Measurements from ENCODE around the gene AGAP1.

Gene AGAP1

DNA sequence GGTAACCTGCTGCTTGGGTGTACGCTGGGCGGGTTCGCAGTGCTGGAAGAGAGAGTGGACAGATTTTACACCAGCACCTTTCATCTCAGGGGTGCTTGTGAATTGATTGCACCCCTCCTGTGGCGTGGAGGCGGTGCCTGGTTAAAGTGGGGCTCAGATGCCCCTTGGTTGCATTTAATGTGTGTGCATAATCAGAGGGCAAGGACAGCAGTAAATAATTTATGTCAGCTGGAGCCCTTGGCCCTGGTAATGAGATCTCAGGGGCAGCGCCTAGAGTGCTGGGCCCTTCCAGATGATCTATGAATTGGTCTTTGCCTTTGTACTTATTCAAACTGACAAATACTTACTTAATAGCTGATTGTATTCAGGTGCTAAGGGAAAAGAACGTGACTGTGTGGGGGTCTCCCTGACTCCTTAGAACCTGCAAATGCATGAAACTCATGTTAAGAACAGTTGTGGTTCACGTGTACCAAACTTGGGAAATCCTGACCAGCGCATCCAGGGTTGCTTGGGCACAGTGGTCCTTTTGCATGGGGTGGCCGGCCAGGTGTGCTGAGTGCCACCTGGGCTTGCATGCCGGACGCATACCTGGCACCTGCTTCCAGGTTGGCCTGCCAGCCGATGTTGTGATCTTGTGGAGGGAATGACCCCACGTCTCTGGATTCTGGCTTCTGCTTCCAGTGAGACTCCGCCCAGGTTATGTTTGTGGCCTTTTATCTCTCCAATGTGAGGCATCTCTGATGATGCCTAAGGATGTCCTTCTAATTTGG, 118.5 kb downstream of the AGAP1 start:
- DNase-seq: no peak

DNA sequence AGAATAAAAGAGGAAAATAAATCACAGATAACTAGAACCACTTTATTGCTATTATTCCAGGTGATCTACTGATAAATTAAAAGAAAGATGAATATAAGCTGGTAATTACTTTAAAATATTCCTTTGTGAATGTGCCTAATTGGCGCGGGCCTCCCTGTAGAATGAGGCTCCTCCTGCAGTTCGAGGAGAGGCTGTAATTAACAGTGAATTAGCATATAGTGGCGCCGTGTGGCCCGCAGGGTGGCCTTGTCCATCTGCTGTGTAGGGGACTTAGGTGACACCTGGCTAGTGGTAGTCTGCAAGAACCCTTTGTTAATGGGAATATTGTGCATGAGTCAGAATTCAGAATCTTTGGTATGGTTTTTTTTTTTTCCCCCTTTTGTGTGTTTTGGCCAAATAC, 119.8 kb downstream of the AGAP1 start:
- no peak for DNase-seq

DNA sequence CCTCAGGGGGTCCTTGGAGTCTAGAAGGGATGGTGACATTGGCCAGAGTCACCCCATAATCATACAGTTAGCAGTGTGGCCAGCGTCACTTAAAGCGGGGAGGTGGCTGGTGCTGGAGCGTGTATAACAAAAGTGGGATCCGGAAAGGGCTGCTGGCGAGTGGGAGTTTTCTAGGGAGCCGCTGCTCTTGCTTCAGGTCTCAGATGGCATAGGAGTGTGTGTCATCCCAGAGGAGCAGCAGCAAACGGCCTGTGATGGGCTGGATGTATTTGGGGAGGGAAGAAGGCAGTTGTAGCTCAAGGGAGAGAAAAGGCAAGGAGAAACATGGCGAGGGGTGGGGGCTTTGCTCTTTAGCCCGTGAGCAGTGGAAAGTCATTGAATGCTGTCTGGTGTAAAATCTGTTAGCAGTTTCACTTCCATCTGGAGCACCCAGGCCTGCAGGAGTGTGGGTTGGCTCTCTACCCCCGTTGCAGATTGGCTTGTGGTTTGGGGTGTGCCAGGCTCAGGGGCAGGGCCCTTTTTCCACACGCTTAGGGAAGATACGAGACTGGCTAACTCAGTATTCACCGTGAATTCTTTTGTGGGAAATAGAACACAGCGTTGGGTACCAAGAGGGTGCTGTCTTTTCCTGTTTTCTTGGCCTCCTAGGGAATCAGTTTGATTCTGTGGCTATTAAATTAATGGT, 120.5 kb downstream of the AGAP1 start:
- no peak for DNase-seq

- no peak for DNase-seq
Observed at GRCh38 chr2:235614900-235615712, 121.3 kb downstream of the AGAP1 start.

GRCh38 chr2:235616885-235617284, 123.0 kb downstream of the AGAP1 start:
- DNase-seq: no peak

DNA sequence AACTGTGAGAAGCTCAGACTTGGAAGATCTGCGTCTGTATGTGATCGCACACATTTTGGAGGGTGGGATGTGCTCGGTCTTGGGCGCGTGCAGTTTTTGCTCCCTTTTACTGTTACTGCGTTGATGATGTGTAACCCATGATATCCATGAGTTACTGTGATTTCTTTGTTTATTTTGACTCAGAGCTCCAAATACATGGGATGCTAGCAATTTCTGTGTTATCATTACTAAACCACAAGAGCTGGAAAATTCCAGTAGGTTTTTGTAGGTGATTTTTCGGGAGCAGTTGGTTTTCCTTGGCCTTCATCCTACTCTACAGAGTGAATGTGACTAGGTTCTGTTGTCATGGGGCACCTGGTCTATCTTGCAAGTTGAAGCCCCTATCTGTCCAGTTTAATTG, 124.2 kb downstream of the AGAP1 start:
- DNase-seq: no peak

- no peak for DNase-seq
Observed at GRCh38 chr2:235619544-235619943, 125.7 kb downstream of the AGAP1 start.

GRCh38 chr2:235621736-235622135, 127.9 kb downstream of the AGAP1 start:
- no peak for DNase-seq

DNA sequence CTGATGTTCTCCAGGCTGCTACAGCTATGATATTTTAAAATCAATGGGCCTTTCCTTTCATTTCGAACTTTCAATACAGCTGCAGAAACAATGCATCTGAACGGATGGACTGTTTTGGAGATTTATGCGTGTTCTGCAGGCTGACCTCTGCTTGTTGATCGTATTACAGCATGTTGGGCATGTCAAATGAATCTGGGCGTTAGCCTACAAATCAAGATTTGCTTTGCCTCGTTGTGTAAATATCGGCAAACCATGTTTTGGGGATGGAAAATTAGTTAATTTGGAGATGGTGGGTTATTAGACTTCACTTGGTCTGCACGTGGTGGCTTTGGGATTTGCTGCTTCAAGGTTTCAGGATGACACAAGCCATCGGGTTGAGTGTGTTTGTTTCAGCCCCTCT, 129.3 kb downstream of the AGAP1 start:
- DNase-seq: no peak

DNA sequence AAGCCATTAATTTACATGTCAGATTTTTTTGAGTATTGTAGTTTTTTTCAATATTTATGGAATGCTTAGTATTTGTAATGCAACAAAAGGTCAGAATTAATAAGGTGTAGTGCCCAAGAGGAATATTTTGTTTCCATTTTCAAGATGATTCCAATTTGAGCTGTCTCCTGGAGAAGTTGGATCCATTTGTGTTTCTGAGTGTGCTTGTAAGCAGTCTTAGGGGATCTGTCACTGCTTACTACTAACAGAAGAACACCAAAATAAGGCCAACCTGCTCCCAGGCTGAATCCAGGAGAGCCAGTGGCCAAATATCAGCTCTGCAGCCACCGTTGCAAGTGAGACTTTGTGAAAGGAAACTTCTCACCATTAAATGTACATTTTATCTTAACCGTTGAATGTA, 129.9 kb downstream of the AGAP1 start:
- DNase-seq: no peak

DNA sequence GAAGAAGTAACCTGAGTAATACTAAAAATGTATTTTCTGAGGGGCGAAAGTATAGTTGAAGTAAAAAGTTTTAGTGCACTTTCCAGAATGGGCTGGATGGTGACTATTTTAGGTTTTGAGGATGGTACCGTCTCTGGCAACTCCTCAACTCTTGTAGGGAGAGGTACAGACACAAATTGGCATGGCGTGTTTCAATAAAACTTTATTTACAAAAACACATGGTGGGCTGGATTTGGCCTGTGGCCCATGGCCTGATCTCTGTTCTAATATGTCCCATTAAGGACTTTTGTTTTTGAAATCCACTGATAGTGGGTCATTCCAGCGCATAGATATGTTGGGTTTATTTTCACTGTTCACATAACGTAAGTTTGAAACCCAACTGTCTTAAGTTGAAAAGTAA, 132.8 kb downstream of the AGAP1 start:
- DNase-seq: no peak

GRCh38 chr2:235627682-235628081, 133.8 kb downstream of the AGAP1 start:
- DNase-seq: no peak

- no peak for DNase-seq
Observed at GRCh38 chr2:235630718-235631296, 137.0 kb downstream of the AGAP1 start.

DNA sequence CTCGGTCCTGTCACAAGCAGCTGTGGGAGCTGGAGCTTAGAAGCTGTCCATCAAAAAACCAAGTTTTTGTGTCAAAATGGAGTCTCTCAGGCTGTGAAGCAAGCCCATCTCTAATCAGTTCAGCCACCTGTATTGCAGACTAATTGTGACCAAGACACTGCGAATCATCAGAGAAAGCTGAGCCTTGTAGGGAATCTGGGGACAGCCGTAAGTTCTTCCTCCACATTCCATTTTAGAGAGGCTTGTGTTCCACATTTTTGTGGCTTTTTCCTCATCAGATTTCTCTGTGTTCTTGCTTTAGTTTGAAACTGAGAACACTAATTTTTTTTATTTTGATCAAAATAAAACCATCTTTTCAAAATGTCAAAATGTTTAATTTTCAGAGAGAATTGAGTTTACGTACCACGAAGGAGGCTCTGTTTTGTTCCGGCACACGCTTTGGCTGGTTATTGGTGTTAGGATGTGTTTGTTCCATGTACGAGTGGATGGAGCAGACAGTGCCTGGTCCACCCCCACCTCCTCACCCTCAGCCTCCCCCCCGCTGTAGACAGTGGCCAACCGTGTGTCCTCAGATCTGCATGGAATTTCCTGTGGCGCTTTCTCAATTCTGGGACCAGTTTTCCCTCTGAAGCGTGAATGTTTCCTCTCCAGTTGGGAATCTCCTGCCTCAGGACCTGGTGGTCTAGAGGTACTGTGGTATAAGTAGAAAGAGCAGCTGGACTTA, 140.8 kb downstream of the AGAP1 start:
- DNase-seq: no peak

GRCh38 chr2:235636546-235636945, 142.7 kb downstream of the AGAP1 start:
- no peak for DNase-seq

DNA sequence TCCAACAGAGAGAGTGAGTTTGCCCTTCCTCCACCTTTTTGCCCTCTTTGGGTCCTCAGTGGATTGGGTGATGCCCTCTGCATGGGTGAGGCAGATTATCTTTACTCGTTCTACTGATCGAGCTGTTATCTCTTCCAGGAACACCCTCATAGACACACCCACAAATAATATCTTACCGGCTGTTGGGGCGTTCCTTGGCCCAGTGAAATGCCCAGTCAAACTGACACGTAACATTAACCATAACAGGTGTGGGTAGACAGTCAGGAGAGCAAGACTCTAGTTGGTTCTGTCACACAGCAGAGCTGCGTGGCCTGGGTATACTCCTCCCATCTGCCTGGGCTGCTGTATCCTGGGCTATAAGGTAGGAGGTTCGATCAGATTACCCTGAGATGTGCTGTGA, 144.1 kb downstream of the AGAP1 start:
- DNase-seq: no peak

- DNase-seq: no peak
Observed at GRCh38 chr2:235638541-235639427, 144.9 kb downstream of the AGAP1 start.

GRCh38 chr2:235639428-235639773, 145.6 kb downstream of the AGAP1 start:
- DNase-seq: no peak

GRCh38 chr2:235639885-235640284, 146.0 kb downstream of the AGAP1 start:
- DNase-seq: no peak

DNA sequence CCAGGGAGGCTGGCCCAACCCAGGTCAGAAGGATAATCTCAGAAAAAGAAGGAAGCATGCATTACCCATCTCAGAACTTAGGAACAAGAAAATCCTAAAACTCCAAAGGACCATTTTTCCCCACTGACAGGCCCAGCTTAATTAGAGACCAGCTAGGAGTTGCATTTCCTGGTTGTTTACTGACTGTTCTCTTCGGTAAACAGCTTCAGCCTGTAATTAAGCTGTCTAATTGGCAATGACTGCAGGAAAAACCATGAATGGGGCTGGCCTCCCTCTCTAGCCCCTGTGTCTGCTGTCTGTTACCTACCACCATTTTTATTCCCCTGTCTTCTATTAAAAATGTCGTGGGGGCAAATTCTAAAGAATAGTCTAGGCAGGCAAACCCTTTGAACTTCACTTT, 146.5 kb downstream of the AGAP1 start:
- no peak for DNase-seq

DNA sequence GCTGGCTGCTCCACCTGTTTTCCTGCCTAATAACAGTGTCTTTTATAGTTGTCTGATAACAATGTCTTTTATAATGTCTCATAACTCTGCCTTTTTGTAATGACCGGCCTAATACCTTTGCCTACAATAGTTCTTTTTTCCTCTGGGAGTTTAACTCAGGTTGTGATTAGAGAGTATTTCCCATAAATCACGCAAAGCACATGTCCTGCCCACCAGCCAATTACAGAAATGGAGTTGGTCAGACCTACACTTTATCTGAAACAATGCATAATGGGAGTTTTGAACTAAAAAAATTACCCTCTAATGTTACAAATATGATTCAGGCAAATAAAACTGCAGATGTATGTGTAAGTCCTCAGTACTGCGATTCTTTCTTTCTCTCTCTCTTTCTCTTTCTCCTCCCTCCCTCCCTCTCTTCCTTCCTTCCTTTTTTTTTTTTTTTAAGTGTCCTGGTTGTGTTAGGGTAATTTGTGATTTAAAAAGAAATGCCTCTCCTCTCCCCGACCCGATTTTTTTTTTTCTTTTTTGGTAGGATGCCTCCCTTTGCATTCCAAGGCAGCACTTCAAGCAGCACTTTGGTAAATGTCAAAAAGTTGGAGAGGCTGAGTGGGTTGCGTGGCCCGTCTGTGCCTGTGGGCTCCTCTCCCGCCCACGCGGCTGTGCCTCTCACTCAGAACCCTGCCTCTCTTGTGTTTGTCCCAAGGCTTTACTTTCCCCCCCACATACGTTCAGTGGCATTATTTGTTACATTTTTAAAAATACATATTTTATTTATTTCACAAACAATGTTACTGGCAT, 147.3 kb downstream of the AGAP1 start:
- no peak for DNase-seq

Measured in CD4-positive, alpha-beta T cell treated with Interleukin-10 for 1 hour (primary cell).